Choroid plexus epithelial cell (primary cell): ENCODE results near the gene COG5.
A peak's percentile ranks its signal among the peaks of the same experiment; 100 is the strongest.

ENCODE experiments used
- DNase-seq: peaks from one replicate; pipeline ENCODE4 v3.0.0-alpha.2; 2010; ENCODE audit warnings: low read depth
- H3K4me3 ChIP-seq: 2 replicates; pipeline ENCODE4 v1.5.1; 2011; ENCODE audit warnings: low read depth, mild to moderate bottlenecking, control low read depth, low read length, moderate library complexity
- TF ChIP-seq, protein P1 (sequence below): conservative IDR thresholded peaks from 2 replicates; pipeline ENCODE4 v1.5.1; 2011; ENCODE audit warnings: low read depth, mild to moderate bottlenecking, control low read depth, inconsistent platforms, low read length, moderate library complexity

The COG5 gene

DNA sequence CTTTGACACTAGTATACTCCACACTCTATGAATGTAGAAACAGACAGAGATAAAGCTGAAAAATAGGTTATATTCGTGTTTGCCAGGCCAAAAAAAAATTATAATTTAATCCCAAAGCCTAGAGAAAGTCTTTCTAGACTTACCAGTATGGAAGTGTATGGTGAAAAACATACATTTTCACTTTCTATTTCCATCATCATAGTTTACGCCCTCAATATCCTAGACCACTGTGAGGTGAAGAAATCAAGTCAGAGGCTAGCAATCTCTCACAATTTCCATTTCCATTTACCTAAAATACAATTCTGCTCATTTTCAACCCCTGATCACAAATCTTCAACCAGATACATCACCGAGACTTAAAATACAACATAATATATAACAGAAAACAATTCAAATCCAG is 77.7 kb downstream of the COG5 start:
- TF ChIP-seq, protein P1, sequence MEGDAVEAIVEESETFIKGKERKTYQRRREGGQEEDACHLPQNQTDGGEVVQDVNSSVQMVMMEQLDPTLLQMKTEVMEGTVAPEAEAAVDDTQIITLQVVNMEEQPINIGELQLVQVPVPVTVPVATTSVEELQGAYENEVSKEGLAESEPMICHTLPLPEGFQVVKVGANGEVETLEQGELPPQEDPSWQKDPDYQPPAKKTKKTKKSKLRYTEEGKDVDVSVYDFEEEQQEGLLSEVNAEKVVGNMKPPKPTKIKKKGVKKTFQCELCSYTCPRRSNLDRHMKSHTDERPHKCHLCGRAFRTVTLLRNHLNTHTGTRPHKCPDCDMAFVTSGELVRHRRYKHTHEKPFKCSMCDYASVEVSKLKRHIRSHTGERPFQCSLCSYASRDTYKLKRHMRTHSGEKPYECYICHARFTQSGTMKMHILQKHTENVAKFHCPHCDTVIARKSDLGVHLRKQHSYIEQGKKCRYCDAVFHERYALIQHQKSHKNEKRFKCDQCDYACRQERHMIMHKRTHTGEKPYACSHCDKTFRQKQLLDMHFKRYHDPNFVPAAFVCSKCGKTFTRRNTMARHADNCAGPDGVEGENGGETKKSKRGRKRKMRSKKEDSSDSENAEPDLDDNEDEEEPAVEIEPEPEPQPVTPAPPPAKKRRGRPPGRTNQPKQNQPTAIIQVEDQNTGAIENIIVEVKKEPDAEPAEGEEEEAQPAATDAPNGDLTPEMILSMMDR = no peak
- DNase-seq = no peak
- H3K4me3 ChIP-seq = no peak overlapping the region

DNA sequence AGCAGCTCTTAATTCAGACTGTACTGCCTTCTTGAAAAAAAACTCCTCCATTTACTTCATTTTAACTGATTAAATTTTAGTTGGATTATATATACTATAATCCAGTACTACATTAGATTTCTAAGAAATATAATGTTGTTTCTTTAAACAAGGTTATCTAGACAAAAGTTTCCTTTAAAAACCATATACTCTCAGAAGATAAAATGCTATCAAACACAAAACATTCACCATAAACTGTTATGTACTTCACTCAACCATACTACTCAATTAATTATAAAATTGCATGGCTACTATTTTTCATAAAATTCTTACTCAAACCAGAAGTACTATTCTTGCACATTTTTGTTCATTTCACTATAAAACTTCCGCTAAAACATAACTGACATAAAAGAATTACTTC is 81.1 kb downstream of the COG5 start:
- H3K4me3 ChIP-seq = no peak overlapping the region
- DNase-seq = no peak
- TF ChIP-seq, protein P1 = no peak

DNA sequence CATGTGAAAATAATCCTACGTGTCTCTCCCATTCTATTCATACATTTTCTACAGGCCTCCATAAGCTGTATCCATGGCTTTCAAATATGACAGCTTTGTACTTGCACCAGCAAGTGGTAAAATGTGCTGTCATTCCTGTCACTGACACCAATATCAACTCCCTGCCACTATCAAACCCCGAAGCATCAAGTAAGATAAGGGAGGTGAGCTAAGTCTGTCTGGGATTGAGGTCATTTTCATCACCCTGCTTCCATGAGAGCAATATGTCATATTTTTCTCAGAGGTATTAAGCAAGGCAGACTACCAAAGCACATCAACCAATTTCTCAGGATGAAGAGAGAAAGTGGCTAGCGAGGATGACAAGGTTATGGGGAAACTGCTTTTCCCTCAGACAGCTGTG is 82.8 kb downstream of the COG5 start:
- no peak for DNase-seq
- TF ChIP-seq, protein P1 = no peak

DNA sequence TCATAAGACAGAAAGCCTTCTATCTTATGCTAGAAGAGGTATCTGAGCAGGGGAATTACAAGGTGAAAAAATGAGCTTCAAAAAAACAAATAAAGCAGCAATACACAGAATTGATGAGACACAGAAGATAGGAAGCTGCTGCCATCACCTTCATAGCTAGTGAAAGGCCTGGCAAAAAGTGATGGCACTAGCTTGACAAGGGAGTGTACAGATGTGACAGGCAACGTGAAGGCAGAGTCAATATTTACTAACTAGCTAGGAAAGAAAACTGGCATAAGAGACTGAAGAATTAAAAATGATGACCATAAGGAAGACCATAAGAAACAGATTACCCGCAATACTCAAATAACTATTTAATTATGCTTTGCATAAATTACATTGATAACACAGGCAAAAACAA is 84.4 kb downstream of the COG5 start:
- DNase-seq = no peak
- TF ChIP-seq, protein P1 = no peak
- H3K4me3 ChIP-seq = no peak overlapping the region

More for the DNA sequence above, 82.8 kb downstream of the COG5 start:
- no peak overlapping the region for H3K4me3 ChIP-seq

DNA sequence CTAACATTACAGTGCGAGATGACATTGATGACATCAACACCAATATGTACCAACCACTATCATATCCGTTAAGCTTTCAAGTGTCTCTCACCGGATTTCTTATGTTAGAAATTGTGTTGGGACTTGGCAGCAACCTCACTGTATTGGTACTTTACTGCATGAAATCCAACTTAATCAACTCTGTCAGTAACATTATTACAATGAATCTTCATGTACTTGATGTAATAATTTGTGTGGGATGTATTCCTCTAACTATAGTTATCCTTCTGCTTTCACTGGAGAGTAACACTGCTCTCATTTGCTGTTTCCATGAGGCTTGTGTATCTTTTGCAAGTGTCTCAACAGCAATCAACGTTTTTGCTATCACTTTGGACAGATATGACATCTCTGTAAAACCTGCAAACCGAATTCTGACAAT is 89.6 kb downstream of the COG5 start:
- H3K4me3 ChIP-seq = no peak overlapping the region

DNA sequence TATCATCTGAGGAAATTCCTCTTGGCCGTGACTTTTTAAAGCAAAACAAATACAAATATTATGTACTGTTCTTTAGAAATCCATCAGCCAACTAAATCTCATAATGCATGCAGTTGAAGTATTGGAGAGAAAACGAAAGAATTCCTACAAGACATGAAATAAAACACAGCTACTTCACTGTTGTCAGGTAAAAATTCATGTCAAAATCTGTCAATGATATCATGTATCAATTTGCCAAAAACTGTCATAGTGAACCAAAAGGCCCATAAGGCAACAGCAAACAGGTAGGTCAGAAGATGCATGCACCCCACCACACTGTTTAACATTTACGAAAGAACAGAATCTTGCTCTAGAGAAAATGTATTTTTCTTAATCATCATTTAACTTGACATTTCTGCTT is 91.6 kb downstream of the COG5 start:
- TF ChIP-seq, protein P1 = no peak
- peak; percentile 14 for DNase-seq
- H3K4me3 ChIP-seq = no peak overlapping the region

More for the DNA sequence above, 89.6 kb downstream of the COG5 start:
- TF ChIP-seq, protein P1 = no peak
- DNase-seq = no peak

DNA sequence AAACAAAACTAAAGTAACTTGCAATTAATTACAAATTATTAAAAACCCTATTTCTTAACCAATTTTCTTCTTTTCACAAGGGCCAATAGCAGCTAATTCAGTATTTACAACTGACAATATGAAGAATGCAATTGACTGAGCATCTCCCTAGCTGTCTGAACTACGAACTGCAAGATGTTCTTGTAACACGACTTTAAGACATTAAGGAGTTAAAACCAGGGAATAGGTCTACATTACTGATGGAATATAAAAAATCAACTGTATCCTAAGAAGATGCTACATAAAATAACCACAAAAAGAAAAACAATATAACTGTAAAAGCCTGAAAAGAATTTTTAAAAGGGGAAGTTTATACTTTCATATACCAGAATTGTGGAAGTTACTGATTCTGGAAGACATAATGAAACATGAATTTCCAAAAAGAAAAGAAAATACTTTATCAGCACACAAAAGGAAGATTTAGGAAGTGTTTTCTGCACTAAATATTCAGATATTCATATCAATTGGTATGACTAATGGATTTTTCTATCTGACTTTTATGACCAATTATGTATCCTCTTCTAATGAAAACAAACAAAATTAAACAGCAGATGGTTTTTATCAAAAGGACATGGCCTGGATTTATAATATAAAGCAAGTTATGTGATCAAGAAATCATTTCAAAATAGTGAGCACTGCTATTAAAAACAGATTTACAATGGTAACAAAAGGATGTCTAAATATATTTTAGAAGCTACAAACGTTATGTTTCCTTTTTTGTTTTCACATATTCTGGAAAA is 92.2 kb downstream of the COG5 start:
- TF ChIP-seq, protein P1 = no peak
- peak; percentile 43 for DNase-seq
- no peak overlapping the region for H3K4me3 ChIP-seq
